ENCODE results near the gene RIC1.
"Not testable (repeated sequence)": the region's sequence is repeated elsewhere in the genome, so short reads cannot be mapped to it uniquely, and the experiment has no call there.

RIC1 gene

DNA sequence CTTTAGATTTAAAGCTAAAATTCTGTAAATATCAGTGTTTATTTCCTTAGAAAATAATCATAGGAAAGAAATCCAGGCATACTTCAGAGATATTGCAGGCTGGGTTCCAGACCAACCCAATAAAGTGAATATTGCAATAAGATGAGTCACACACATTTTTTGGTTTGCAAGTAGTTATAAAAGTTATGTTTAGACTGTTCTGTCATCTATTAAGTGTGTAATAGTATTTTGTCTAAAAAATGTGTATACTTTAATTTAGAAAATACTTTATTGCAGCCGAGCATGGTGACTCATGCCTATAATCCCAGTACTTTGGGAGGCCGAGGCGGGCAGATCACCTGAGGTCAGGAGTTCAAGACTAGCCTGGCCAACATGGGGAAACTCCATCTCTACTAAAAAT, 6.9 kb upstream of the RIC1 start:
- DNase-seq, result no peak

DNA sequence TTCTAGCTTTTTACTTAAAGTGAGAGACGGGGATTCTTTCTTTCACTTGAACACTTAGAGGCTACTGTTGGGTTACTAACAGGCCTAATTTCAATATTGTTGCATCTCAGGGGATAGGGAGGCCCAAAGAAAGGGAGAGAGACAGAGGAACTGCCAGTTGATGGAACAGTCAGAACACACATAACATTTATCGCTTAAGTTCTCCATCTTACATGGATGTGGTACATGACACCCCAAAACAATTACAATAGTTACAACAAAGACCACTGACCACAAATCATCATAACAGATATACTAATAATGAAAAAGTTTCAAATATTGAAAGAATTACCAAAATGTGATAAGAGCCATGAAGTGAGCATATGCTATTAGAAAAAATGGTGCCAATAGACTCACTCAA, 4.3 kb upstream of the RIC1 start:
- no peak for DNase-seq

DNA sequence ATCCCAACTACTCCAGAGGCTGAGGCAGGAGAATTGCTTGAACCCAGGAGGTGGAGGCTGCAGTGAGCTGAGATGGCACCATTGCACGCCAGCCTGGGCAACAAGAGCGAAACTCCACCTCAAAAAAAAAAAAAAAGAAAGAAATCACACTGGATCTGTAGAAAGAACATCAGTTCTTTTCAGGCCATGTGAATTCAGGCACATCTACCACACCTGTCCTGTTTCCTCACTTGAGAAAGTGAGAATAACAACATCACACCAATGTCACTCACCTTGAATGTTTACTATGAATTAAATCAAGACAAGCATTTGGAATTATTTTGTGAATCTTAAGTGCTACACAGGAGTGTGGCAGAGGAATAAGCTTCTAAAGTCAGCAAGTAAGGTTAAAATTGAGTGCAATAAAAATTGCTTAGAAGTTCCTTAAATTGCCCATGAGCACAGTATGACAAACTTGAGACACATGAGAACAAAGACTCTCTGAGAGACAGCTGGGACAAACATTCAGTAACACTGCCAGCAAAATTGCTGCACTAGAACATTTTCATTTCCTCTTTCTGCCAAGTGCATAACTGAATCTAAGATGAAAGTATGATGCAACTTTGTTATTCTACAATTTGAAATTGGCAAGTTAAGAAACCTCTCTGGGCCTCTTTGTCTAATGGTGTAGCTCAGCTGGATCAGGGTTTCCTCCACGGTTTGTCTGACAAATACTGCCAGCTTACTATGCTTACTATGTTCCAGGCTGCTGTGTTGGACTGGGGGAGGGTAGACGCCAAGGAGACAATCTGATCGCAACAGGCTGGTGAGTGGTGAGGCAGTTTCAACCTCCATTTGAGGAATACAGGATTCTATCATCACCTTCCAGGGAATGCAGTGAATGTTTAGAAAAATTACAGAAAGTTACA, 1.9 kb upstream of the RIC1 start:
- DNase-seq, result no peak

DNA sequence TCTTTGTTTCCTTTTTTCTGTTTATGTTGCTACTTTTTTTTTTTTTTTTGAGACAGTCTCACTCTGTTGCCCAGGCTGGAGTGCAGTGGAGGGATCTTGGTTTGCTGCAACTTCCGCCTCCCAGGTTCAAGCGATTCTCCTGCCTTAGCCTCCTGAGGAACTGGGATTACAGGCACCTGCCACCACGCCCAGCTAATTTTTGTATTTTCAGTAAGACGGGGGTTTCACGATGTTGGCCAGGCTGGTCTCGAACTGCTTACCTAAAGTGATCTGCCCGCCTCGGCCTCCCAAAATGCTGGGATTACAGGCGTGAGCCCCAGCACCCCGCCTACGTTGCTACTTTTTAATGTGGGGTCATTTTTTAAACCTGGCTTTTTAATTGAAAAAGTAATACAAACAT, 1.2 kb upstream of the RIC1 start:
- DNase-seq, result not testable (repeated sequence)

DNA sequence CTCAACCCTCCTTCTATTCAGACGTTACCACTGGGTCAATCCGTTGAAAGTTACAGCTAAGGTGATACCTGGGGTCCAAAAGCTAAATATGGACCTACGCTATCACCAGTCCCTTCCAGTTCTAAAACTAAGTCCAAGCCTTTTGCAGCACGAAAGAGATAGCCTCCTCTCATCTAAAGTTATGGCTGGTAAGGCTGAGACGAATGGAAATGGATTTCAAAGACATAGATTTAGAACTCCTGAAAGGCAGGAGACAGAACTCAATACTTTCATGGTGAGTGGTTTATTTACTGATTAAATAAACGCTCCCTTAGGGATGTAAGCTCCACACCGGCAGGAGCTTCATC, 751 bp upstream of the RIC1 start:
- DNase-seq, result no peak

DNA sequence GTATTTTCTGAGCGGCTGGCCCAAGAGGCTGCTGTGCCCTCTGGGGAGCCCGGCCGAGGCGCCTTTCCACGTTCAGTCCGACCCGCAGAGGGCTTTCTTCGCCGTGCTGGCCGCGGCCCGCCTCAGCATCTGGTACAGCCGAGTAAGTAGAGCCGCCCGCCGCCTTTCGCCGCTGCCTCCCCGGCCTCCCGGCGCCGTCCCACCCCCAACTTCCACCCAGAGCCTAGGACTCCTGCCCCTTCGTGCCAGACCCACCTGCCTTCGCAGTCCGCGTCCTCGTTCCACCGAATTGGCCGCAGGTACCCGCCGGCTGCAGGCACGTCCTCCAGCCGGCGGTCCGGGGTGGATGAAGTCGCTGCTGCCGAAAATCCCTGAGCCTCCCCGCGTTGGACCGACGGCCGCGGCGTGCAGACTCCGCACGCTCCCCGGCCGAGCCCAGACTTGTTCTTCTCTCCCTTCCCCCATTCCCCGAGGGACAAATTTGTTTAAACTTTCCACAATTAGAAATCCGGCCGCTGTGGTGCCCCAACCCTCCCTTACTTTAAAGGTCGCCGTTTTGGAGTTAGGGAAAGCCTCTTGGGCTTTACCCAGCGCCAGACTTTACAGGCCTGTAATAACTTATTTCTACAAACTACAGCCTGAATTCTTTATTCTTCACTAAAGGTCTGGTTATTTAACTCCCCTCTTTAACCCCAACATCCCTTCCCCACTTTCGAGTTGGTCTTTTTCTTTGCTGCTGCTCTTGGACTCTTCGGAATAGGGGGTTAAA, 589 bp downstream of the RIC1 start:
- DNase-seq, result peak in 1 of 2 experiments; percentile 45

DNA sequence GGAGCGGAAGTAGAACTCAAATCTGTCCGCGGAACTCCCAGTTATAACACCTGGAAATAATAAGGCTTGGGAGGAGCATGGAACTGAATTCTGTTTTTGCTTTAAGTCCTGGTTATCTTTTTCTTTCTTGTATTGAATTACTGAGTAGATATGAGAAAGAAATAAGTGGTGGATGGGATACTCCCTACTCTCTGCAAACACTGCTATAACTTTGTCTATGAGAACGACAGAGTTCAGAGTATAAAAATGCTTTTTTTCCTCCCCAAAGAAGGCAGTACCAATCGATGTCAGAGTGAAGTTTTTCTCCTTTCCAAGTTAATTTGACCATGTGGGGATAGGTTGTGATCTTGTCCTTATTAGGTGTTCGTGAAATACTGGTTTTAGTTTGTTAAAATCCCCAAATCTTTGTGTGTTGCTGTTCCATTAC, 1.2 kb downstream of the RIC1 start:
- DNase-seq, result no peak

DNA sequence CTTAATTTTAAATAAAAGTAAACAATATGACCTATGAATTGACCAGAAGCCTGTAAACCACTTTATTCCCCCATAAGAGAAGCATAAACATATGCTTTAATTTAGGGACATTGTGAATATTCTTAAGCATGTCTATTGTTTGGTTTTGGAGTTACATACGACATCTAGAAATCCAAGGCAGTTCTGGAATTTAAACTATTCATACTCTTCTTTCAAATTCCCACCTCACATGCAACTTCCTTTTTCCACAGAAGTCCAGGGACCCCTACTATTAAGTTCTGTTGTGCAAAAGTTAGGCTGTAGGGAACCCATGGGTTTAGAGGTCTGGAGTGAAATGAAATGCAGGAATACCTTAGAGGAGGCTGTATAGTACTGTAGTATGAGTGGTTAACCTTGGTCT, 2.1 kb downstream of the RIC1 start:
- no peak for DNase-seq

DNA sequence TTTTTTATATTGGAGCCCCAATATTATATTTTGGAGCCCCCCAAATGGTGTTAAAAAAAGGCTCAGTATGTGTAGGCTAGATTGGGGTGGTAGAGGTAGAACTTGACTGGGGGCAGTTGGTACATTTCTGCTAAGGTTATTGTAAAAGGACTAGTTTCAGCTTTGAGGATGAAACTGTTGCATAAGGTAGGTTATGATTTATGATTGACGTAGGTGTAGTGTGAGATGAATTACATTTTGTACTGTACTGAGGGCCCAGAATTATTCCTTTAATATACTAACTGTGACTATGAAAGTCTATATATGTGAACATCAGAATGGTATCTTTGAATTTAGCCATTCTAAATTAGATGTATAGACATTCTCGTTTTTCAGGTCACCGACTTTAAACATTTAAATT, 3.6 kb downstream of the RIC1 start:
- no peak for DNase-seq

DNA sequence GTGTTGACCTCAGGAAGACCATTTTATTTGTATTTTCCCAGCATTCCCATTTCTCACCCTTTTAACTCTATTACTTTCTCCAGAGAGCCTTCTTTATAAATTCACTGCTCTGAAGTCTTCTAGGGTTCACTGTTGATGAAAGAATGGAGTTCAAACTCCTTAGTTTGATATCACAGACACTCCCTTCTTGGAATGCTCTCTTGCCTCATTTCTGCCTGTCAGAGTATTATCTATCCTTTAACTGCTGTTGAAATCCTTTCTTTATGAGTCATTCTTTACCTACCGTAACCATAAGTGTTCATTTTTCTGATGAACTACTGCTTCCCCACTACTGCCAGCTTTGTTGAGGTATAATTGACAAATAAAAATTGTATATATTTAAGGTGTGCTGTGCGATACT, 4.3 kb downstream of the RIC1 start:
- no peak for DNase-seq

DNA sequence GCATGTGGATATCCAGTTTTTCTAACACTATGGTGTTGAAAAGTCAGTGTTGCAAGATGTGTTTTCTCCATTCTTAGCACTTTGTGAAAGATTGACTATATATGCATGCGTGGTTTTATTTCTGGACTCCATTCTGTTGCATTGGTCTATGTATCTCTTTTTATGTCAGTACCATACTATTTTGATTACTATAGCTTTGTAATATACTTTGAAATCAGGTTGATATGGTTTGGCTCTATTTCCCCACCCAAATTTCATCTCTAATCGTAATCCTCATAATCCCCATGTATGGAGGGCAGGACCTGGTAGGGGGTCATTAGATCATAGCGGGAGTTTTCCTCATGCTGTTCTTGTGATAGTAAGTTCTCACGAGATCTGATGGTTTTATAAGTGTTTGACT, 6.5 kb downstream of the RIC1 start:
- DNase-seq, result no peak

DNA sequence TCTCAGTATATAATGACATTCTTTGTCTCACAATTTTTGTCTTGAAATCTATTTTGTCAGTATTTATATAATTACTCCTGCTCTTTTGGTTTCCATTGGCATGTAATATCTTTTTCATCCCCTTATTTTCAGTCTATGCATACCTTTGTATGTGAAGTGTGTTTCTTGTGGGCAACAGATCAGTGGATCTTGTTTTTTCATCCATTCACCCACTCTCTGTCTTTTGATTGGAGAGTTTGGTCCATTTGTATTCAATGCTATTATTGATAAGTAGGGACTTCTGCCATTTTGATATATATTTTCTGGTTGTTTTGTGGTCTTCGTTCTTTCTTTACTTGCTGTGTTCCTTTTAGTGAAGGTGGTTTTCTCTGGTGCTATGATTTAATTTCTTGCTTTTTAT, 10.9 kb downstream of the RIC1 start:
- no peak for DNase-seq

DNA sequence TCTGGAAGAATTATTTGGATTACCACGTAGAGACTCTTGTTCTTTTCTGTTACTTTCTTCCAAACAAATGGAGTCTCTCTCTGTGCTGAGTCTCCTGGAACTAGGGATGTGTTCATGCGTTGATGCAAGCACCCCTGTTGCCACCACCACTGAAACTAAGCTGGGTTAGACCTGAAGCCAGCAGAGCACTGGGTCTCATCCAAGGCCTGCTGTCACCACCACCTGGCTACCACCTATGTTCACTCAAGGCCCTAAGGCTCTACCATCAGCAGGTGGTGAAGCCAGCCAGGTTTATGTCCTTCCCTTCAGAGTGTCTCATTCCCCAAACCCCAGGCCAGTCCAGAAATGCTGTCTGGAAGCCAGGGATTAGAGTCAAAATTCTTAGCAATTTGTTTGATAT, 13.3 kb downstream of the RIC1 start:
- no peak for DNase-seq

DNA sequence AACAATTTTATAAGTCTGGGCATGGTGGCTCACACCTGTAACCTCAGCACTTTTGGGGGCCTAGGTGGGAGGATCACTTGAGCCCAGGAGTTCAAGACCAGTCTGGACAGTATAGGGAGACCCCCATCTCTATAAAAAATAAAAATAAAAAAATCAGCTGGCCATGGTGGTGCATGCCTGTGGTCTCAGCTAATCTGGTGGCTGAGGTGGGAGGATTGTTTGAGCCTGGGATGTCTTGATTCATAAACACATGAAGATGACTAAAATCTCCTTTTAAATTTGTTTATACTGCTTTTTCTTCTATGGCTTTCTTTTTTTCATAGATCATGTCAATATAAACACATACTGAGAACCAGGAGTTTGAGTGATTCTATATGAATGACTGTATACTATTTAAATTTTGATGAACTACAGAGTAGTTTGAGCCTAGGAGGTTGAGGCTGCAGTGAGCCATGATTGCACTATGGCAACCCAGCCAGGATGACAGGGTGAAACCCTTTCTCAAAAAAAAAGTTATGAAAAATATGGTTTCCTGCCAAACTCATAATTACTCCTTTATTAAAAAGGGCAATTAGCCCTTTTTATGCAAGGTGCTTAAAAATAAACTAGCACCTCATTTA, 14.2 kb downstream of the RIC1 start:
- no peak for DNase-seq

DNA sequence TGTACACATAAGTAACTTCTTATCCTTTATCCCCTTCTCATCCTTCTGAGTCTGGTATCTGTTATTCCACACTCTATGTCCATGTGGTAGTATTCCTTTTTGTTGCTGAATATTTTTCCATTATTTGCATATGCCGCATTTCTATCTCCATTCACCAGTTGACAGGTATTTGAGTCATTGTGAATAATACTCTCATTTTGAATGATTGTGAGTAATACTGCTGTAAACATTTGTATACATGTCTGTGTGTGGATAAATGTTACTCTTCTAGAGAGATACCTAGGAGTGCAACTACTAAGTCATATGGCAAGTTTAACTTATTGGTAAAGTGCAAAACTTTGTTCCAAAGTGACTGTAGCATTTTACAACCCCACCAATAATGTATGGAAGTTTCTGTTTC, 15.6 kb downstream of the RIC1 start:
- no peak for DNase-seq

DNA sequence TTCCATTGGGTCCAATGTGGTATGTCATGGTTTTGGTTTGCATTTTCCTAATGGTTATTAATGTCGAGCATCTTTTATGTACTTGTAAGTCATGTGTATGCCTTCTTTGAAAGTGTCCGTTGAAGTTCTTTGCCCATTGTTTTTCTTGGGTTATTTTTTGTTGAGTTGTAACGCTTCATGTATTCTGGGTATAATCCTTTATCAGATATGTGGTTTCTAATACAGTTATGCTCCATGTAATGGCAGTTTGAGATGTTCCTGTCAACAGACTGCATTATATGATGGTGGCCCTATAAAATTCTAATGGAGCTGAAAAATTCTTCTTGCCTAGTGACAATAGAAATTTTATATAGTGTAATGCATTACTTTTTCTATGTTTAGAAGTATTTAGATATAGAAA, 17.2 kb downstream of the RIC1 start:
- DNase-seq, result no peak

DNA sequence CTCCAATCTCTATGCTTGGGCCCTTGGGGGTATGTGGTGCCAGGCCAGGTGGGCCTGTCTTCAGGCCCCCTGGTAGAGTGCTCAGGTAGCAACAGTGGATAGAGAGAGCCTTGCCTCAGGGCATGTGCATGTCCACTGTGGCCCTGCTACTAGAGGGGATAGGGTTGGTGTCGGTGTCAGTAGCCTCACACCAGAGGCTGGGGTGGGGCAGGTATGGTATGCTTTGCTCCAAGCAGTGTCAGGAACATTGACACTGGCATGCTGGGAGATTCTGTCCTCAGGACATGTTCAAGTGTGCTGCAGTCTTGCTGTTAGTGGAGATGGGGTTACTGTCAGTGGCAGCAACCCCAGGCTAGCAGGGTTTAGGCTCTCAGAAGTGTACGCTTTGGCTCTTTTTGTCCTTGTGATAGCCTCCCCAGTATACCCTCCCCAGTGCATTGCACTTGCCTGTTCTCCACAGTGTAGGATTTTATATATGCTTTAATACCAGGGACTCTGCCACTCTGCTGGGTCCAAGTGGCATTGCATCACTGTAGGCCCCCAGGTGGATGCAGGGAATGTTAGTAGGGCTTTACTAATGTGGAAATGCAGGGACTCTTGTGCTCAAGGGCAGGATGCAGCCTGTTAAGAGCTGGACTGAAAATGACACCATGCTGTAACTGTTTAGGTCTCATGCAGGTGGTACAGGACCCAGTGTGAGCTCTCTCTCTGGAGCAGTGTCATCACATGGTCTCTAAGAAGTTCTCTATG, 21.6 kb downstream of the RIC1 start:
- DNase-seq, result no peak

DNA sequence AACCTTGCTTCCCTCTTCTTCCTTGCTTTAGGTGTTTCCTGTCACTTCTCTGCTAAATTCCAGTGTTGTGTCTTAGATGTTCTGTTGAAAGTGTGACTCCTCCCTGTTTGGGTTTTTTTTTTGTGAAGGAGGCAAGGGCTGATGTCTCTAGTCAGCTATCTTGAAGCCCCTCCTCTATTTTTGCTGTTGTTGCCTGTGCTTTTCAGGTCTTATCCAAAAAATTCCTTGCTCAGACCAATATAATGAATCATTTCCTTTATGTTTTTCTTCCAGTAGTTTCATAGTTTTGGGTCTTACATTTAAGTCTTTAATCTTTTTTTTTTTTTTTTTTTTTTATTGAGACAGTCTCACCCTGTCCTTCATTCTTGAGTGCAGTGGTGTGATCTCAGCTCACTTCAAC, 22.3 kb downstream of the RIC1 start:
- no peak for DNase-seq

DNA sequence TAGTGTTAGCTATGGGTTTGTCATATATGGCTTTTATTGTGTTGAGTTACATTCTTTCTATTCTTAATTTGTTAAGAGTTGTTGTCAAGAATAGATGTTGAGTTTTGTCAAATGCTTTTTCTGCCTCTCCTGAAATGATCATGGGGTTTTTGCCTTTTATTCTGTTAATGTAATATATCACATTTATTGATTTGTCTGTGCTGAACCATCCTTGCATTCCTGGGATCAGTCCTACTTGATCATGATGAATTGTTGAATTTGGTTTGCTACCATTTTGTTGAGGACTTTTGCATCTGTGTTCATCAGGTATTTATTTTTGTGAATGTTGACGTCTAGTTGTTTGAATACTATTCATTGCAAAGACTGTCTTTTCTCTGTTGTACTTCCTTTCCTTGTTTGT, 23.9 kb downstream of the RIC1 start:
- no peak for DNase-seq

DNA sequence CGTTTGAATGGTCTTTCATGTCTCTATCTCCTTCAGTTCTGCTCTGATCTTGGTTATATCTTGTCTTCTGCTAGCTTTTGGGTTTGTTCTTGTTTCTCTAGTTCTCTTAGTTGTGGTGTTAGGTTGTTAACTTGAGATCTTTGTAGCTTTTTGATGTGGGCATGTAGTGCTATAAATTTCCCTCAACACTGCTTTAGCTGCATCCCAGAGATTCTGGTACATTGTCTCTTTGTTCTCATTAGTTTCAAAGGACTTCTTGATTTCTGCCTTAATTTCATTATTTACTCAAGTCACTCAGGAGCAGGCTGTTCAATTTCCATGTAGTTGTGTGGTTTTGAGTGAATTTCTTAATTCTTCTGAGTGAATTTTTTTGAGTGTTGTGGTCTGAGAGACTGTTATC, 33.9 kb downstream of the RIC1 start:
- not testable (repeated sequence) for DNase-seq

DNA sequence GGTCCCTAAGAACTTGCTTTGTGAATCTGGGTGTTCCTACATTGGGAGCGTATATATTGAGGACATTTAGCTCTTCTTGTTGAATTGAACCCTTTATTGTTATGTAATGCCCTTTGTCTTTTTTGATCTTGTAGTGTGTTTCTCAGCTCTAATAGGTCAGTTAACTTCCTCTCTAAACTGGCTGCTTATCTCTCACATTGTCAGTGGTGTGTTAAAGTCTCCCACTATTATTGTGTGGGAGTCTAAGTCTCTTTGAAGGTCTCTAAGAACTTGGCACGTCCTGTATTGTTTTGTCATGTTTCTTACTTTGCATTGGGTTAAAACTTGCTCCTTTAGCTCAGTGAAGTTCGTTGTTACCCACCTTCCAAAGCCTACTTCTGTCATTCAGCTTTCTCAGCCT, 36.2 kb downstream of the RIC1 start:
- DNase-seq, result no peak

DNA sequence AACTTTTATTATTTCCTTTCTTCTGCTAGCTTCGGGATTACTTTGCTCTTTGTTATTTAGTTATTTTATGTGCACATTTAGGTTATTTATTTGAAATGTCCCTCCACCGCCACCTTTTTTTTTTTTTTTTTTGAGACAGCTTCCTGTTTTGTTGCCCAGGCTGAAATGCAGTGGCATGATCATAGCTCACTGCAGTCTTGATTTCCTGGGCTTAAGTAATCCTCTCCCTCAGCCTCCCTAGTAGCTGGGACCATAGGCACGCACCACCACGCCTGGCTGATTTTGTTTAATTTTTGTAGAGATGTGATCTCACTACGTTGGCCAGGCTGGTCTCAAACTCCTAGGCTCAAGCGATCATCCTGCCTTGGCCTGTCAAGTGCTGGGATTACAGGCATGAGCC, 38.5 kb downstream of the RIC1 start:
- DNase-seq, result no peak

DNA sequence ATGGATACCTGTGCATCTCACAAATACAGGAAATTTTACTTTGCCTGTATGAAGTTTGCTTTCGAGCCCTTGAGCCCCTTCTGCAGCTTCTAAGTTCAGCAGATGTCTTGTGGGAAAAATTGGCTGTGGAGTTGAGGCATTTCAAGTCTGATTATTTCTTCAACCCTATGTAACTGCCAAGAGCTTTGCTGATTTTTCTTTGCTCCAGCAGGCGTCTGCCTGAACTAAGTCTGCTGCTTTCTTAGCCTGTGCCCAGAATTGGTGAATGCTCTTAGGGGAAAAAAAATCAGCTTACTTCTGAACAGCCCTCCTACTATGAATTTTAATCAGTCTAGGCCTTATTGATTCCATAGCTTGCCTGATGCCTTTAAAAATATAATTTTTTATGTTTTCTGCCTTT, 41.2 kb downstream of the RIC1 start:
- no peak for DNase-seq

Data from NCI-H1930 (cell line).